ENCODE measurements around the gene ZSWIM1.
A peak's percentile ranks its signal among the peaks of the same experiment; 100 is the strongest.
"Not testable (repeated sequence)": the region's sequence is repeated elsewhere in the genome, so short reads cannot be mapped to it uniquely, and the experiment has no call there.

ZSWIM1 gene

GRCh38 chr20:45857114-45857881 is 23.7 kb upstream of the ZSWIM1 start, which contains the start of the genes ACOT8 and ZSWIM3:
Gene ACOT8, minus strand, starts transcription at chr20:45857392. Its CDS starts 77 bp downstream, at chr20:45857315.
Gene ZSWIM3, plus strand, starts transcription at chr20:45857614. Its CDS starts 212 bp downstream, at chr20:45857826.
- DNase-seq = peak; percentile 100

GRCh38 chr20:45857882-45858216 is 23.2 kb upstream of the ZSWIM1 start:
- DNase-seq = peak; percentile 29 to 56

- DNase-seq = no peak
These were observed 21.1 kb upstream of the ZSWIM1 start for GRCh38 chr20:45859916-45860315.

- DNase-seq = no peak
These were observed 20.3 kb upstream of the ZSWIM1 start for GRCh38 chr20:45860560-45861220.

- peak in 1 of 2 experiments; percentile 33 for DNase-seq
These were observed 19.6 kb upstream of the ZSWIM1 start for GRCh38 chr20:45861221-45862075.

GRCh38 chr20:45863543-45864470 is 17.2 kb upstream of the ZSWIM1 start:
- no peak for DNase-seq

- no peak for DNase-seq
These were observed 14.6 kb upstream of the ZSWIM1 start for GRCh38 chr20:45866454-45866853.

GRCh38 chr20:45867136-45867818 is 13.8 kb upstream of the ZSWIM1 start:
- DNase-seq = no peak

GRCh38 chr20:45867819-45868176 is 13.2 kb upstream of the ZSWIM1 start:
- DNase-seq = no peak

- no peak for DNase-seq
These were observed 8.4 kb upstream of the ZSWIM1 start for GRCh38 chr20:45872626-45873025.

- no peak for DNase-seq
These were observed 7.5 kb upstream of the ZSWIM1 start for GRCh38 chr20:45873409-45874103.

- DNase-seq = not testable (repeated sequence)
These were observed 6.9 kb upstream of the ZSWIM1 start for GRCh38 chr20:45874104-45874481.

GRCh38 chr20:45874576-45874975 is 6.5 kb upstream of the ZSWIM1 start:
- DNase-seq = no peak

GRCh38 chr20:45878076-45878761 is 2.8 kb upstream of the ZSWIM1 start:
- no peak for DNase-seq

GRCh38 chr20:45882469-45883099 is 1.6 kb downstream of the ZSWIM1 start:
- DNase-seq = no peak

GRCh38 chr20:45883100-45883469 is 2.1 kb downstream of the ZSWIM1 start:
- no peak for DNase-seq

GRCh38 chr20:45886590-45887345 is 5.7 kb downstream of the ZSWIM1 start:
- DNase-seq = no peak

- no peak for DNase-seq
These were observed 6.3 kb downstream of the ZSWIM1 start, which contains the start of gene SPATA25 for GRCh38 chr20:45887346-45887715. Gene SPATA25, minus strand, starts transcription at chr20:45887622. Its CDS starts 32 bp downstream, at chr20:45887590.

- no peak for DNase-seq
These were observed 7.7 kb downstream of the ZSWIM1 start for GRCh38 chr20:45888681-45889080.
